Dermis blood vessel endothelial cell (primary cell): ENCODE data around the gene PCNX1. TPM values are rescaled to one million over a fixed set of nuclear protein-coding genes. Genes with fewer than 3 reads are reported as not detected.
"Not testable (repeated sequence)": the region's sequence is repeated elsewhere in the genome, so short reads cannot be mapped to it uniquely, and the experiment has no call there.

Source experiments
- DNase-seq: peaks from one replicate; pipeline ENCODE4 v3.0.0; 2010
- total RNA-seq: library from RNA; depleted of rRNA; stranded (reverse); fragments of >200 nt; gene quantifications from 2 replicates; pipeline ENCODE4 v1.2.3, GENCODE V29; 2014

The PCNX1 gene
- total RNA-seq, 1 donor from 2014 or later: 33.4 TPM

DNA sequence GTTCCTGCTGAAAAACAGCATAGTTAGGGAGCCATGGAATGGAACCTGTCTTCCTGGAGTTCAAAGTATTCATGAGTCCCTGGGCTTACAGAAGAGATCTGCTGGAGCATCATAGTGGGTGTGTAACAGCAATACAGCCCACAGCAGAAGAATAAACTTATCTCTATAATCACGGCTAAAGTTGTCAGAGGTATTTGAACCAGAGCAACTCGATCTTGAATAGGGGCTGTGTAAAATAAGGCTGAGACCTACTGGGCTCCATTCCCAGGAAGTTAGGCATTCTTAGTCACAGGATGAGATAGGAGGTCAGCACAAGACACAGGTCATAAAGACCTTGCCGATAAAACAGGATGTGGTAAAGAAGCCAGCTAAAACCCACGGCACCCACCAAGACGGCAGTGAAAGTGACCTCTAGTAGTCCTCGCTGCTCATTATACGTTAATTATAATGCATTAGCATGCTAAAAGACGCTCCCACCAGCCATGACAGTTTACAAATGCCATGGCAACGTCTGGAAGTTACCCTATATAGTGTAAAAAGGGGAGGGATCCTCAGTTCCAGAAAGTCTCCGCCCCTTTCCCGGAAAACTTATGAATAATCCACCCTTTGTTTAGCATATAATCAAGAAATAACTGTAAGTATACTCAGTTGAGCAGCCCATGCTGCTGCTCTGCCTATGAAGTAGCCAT lies 223.4 kb downstream of the PCNX1 start:
- peak; percentile 73 for DNase-seq

DNA sequence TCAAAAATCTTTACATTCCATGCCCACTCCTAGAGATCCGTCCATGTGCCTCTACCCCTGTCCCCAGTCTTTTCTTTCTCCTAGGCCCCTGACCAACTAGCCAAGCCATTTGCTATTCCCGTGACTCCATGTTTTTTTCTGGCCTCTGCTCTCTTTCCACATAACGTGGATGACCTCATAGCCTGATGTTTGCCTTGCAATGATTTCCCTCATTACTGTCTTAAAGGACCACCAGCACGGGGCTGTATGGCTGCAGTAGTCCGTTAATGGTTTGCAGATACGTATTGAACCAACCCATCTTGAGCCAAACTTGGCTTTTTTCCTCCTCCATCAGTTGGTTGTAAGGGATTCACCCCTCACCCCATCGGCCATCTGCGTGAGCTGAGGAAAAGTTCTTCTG lies 226.0 kb downstream of the PCNX1 start:
- DNase-seq: no peak

DNA sequence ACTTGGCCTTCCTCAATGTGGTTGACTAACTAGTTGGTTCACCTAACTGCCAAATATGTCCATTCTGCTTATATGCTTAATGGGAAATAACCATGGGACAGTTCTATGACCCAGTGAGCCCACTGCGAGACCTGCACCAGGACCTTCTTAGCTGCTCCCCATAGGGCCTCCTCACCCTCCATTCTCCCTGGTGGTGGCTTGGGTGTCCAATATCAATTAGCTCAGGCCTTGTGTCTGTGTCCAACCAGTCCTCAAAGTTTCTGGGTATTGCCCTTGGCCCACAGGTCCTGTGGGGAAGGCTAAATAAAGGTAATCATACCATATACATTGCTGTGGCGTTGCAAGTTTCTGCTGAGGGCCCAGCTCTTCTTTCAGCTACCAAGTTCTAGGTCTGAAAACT lies 228.2 kb downstream of the PCNX1 start:
- DNase-seq: no peak

DNA sequence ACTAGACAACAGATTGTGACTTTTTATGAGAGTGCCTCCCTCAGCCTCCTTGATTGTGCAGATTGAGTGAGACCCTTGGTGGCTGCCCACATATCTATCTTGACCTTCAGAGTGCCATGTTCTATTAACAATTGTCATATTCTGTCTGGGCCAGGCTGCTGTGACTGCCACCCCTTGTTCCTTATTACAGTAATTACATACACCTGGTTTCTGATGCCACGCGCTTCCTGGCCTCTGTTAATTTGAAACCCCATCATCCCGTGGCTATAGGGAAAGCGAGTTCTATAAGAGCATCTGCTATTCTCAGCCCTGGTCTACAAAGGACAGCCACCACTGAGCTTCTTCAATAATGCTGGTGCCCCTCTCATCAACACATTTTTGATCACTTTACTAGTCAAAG lies 228.7 kb downstream of the PCNX1 start:
- DNase-seq: no peak

DNA sequence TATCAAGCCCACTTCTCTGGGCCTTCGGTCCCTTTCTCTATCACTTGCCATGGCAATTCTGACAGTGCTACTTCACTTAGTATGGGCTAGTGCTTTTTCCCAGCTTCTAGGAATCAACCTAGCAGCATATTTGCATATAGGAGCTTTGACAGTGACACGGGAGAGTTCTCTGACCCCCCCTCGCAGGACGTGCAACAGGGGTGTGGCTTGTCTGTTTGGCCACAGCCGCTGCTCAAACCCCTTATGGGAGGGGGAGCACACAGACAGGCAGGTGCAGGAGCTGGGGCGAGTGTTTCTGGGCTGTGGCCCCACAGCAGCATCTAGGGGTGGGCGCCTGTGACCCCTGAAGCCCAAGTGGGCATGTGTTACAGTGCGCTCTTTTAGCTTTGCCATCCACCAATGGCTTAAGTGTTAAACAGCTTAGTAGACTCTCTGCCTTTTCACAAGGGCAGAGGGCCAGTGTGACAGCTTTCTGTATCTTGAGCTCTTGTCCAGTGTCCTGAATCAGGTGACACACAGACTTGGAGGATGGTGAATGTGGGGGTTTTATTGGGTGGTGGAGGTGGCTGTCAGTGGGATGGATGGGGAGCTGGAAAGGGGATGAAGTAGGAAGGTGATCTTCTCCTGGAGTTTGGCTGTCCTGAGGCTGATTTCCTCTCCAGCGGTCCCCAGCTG lies 229.3 kb downstream of the PCNX1 start:
- no peak for DNase-seq

DNA sequence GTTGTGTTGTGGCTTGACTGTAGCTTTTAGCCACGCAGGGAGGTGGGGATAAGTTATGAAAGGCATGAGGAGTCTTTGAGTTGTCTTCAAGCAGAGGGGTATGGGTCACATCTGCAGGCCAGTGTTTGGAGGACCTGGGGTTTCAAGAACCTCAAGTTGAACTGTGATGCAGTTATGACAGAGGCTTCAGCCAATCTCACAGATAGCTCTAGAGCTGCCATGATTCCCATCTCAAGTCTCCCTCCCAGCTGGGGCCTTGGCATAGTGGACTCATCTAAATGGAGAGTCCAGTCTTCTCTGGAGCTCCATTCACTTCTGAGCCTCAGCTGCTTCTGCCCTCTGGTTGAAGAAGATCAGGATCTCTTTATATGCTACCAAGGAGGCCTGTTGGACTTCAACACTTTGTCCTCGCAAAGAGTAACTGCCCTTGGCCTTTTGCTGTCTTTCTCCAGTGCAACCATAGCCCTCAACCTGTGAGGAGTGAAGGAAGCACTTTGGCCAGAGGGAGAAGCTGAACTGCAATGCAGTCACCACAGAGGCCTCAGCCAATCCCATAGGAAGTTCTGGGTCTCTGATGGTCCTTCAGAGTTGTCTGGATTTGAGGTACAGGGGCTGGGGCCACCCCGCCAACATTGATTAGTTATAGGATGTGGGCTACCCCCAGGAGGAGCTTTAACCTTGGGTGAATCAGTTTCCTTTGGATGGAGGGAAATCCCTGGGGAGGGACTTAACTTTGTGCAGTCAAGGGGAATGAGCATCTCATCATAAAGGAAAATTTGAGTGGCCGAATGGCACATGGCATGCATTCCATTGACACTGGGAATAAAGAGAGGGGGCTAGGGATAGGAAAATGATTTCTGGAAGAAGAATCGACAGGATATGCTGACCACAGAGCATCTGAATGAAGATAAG lies 230.5 kb downstream of the PCNX1 start:
- no peak for DNase-seq

DNA sequence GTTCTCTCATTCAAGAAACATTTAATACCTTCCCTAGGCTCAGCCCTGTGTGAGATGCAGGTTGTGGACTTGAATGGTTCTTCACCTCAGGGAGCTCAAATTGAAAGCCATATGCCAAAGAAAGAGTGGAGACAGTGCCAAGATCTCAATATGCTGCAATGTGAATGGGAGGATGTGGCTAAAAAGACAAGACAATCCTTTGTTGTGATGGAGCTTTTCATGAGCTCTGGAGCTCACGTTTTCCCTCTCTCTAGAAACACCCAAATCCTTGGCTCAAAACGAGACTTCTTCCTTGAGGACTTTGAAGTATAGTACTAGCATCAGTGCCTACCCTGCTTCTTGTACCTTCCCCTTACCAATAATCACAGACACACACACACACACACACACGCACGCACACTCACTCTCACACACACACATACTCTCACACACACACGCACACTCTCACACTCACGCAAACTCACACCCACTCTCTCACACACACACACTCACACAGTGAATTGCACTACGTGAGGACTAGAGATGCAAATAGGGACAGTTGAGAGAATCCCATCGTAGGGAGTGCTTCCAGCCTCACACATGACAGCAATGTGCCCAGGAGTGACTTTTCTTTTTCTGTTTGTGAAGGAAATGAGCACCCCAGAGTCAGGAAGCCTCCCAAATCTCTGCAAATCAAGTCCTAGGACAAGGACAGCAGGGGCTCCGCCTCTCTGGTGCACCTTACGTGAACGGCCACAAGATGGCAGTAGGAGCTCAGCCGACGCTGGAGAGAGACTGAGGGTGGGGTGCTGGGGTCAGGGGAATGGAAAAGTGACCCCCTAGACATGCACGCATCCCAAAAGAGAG lies 231.4 kb downstream of the PCNX1 start:
- DNase-seq: peak; percentile 70

DNA sequence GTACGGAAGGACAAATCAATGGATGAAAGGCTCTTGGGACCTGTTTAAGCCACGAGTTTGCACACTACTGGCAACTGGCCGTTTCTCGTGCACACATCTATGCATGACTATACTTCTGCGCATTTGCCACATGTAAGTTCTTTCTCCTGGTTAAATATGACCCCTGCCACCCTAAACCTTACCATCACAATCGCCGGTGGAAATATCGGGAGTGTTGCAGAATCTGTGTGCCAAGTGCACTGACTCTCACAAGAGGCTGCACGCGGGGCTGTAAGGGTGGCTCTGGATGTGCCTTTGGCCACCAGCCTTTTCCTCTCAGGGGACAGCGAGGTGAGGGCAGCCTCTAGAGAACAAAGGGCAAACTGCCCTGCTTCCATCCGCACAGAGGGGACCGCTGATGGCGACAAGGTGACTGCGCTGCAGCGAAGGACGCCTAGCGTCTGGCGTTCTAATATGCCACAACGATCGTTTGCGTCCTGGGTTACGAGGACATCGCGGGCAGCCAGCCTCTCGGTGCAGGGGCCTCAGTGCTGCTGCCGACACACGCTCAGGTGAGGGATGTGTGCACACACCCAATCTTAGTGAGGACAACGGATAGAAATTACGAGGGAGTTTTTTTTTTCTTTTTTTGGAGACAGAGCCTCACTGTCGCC lies 232.2 kb downstream of the PCNX1 start:
- DNase-seq: no peak

DNA sequence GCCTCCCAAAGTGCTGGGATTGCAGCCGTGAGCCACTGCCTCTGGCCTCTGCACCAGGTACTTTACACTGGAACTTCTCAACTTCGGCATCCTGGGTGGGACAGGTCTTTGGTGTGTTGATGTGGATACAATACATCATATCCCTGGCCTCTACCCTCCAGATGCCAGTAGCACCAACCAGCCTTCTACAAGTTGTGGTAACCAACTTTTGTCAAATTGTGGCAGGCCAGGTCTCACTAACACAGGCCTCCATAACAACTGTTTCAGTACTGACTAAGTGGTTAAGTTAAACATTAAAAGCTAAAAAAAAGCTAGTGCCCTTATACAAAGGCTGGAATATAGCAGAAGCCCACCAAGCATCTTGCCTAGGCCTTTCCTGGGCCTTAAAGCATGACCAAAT lies 232.9 kb downstream of the PCNX1 start:
- DNase-seq: no peak

DNA sequence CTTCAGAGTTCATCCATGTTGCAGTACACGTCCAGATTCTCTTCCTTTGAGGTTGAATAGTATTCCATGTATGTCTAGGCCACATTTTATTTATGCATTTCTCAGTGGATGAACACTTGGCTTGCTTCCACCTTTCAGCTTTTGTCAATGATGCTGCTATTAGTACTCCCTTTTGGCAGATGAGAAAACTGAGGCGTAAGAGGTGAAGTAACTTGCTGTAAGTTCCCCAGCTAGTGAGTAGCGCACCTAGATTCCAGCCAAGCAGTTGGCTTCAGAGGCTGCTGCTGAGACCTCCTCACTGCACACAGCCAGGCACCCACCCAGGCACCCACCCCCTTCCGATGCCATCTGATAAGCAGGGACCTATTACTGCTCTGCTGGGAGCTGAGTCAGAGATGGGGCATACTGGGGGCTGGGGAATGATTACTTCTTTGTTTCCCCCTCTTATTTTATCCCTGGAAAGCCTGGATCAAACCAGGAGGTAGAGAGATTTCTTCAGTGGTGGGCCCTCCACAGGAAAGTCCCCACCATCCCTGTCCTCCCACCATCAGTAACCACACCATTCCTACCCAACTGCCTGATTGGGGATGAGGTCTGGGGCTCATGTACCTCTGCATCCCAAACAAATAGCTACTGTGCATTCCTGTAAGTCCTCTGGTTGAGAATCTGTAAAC lies 234.6 kb downstream of the PCNX1 start:
- no peak for DNase-seq

DNA sequence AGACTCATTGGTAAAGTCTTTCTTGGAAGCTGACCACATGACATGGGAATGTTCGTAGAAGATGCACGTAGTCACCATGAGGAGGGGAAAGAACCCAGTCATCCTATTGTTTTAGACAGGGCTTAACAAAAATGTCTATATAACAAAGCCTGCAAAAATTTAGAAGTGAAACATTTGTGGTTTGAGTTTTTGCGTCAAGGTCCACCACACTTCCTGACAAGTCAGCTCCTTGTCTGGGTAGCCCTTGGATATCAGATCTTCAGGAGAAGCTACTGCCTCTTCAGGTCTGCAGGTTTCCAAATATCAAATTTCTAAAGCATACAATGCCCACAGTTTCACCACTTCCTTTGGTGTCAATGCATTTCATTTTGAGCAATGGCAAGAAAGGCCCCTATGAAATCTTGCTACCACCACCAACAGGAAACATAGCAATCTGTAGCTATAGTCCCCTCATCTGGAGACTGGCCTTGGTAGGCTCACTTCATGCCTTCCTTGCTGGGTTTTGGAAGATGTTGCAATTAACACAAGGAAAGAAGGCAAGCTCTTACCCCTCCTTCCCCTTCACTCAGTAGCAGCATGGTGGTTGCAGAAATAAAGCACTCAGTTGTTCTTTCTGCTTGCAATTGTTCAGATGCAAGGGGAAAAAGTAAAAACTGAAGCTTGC lies 235.2 kb downstream of the PCNX1 start:
- DNase-seq: peak; percentile 40

DNA sequence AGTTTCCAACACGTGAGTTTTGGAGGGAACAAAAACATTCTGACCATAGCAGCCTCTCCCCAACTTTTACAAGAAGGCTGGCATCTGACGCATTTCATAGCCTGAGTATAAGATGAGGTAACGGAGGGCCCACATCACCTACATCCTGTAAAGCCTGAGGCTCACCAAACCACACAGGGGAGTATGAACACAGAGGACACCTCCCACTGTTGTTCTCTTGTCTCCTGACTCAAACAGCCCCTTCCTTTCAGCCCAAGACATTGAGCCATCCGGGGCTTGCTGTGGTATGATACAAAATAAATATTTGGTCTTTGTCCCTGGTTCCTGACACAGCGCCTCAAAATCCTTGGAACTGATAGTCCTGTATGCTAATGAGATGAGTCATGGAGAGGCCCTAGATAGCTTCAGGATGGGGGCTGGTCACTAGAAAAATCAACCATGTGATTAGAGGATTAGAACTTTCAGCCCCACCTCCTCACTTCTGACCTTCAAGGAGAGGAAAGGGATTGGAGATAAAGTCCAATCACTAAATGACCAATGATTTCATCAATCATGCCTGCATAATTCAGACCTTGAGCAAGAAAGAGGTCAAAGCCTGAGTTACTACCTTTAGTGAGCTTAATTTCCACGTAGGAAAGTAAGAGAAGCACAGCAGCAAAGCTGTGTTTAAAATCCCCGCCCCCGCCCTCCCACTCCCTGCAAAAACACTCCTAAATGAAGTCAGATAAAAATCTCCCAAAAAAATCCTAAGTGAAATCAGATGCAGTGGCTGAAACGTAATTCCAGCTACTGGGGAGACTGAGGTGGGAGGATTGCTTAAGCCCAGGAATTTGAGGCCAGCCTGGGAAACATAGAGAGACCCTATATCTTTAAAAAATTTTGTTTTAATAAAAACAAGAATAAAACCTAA lies 236.4 kb downstream of the PCNX1 start:
- peak; percentile 27 for DNase-seq

DNA sequence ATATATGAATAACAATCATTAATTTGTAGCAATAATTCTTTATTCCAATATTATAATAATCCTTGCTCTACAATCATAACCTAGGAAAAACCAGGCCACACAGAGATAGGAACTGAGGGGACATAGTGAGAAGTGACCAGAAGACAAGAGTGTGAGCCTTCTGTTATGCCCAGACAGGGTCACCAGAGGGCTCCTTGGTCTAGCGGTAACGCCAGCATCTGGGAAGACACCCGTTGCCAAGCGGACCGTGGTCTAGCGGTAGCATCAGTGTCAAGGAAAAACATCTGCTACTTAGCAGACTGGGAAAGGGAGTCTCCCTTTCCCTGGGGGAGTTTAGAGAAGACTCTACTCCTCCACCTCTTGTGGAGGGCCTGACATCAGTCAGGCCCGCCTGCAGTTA lies 240.1 kb downstream of the PCNX1 start:
- not testable (repeated sequence) for DNase-seq

DNA sequence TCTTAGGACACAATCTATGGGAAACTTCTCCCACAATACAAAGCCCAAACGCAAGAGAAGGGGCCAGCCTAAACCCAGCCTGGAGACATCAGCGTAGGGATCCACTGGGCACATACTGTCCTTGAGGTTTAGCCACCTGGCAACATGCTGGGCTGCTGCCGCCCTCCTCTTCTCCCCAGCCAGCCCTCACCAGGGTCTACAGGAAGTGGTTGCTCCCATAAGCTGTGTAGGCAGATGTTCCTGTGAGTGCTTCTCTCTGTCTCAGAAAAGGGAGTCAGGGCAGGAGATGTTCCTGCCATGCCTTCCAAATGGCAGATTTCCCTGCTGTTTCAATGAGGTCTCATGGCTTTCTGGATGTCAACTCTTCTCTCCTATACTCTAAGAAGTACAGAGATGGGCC lies 241.4 kb downstream of the PCNX1 start:
- no peak for DNase-seq

DNA sequence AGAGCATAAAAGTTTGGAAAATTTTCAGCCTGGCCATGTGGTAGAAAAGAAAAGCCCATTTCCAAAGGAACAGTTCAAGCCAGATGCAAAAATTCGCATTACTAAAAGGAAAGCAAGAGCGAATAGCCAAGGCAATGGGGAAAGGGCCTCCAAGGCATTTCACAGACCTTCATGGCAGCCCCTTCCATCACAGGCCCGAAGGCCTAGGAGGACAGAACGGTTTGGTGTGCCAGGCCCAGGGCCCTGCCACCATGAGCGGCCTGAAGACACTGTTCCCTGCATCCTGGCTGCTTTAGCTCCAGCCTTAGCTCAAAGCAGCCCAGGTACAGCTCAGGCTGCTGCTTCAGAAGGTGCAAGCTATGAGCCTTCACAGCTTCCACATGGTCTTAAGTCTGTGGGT lies 243.5 kb downstream of the PCNX1 start:
- DNase-seq: no peak

DNA sequence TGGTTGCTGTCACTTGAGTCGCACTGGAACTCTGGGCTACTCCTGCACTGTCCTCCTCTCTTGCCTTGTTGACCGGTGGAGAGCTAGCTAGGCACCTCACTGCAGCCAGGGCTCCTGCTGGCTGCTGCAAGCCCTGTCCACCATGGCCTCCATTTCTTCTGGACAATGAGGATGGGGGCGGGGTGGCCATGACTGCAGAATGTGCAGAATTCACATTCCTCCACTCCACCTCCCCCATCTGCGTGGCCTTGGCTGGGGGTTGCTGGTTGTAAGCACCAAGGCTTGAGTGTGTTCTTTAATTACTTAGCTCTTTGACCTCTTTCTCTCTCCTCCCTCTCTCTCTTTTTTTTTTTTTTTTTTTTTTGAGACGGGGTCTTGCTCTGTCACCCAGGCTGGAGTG lies 248.5 kb downstream of the PCNX1 start:
- DNase-seq: no peak

DNA sequence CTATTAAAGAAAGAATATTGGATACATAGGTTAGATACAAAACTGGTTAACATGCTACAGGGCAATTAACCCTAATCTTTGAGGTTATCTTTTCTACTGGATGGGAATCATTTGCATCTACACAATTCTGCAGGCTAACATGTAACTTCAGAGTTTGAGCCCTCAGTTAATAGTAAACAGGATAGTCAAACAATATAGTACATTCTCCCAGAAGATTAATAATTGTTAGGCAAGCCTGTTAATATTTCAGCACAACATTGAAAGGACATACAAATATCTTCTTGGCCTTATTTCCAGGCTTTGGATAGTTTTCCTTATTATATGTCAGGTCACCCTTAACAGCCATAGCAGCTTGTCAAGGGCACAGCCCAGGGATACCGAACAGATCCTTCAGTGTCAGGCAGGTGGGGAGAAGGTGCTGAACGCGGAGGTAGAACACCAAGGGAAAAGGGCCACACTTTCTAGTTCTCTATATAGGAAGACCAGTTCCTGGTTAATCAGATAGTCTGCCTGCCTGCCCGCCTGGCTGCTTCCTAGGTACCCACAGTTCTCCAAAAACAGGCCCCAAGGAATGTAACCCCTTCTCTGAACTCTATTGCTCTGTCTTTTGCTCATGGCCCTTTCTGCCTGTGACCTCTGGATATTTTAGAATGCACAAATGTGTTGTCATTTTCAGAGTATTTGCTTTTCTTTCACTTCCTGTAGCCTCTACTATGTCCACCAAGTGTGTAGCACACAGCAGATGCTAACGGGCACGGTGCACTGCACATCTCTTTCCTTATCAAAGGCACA lies 256.0 kb downstream of the PCNX1 start:
- DNase-seq: no peak

DNA sequence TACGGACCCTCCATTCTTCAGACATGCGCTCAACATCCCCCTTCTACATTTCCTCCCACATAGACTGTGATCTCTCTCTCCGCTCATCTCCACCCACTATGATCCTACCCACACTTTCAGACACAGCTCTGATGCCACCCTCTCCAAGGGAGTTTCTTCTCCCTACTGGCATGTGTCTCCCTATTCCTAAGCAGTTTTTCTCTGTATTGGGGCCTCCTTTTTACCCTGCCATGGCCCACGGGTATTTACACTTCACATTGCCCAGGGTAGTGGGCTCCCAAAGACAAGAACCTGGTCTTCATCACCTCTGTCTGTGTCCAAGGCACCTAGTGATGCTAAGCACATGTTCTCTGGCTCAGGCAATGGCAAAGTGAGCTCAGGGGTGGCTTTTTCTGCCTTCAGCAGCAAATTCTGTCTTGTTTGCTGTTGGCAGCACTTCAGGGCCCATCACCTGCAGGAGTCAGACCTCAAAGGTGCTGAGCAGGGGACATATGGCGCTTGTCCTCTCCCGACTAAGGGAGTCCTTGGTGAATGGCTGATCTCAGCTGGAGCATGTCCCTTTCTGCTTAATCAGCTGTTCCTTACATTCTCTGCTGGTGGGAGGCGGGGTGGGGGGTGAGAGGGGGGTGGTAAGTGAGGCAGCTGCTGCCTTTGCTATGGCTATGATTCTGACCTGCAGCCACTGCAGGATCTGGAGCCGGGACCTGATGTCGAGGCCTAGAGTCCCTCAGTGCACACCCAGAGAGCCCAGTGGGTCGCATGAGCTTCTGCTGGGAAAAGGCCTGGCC lies 256.8 kb downstream of the PCNX1 start:
- DNase-seq: no peak
